NT2/D1 (cell line): ENCODE results near the gene SIK3.

Source experiments
- DNase-seq: peaks from one replicate; pipeline ENCODE4 v3.0.0-alpha.2; 2011; ENCODE audit warnings: low read depth, low spot score
- H3K27me3 ChIP-seq: 2 replicates; pipeline ENCODE4 v1.6.0; 2011; ENCODE audit warnings: mild to moderate bottlenecking; ENCODE audit not compliant: insufficient read length, insufficient read depth
- H3K36me3 ChIP-seq: 2 replicates; pipeline ENCODE4 v1.6.1; 2011; ENCODE audit warnings: mild to moderate bottlenecking, low read length, mixed read lengths; ENCODE audit not compliant: insufficient read depth, insufficient read length
- H3K4me1 ChIP-seq: 2 replicates; pipeline ENCODE4 v1.5.1; 2011; ENCODE audit not compliant: insufficient read depth, insufficient read length
- H3K4me3 ChIP-seq: 2 replicates; pipeline ENCODE4 v1.5.1; 2011; ENCODE audit warnings: low read depth; ENCODE audit not compliant: insufficient read length
- H3K9ac ChIP-seq: 2 replicates; pipeline ENCODE4 v1.6.0; 2011; ENCODE audit warnings: low read depth; ENCODE audit not compliant: insufficient read length
- H3K9me3 ChIP-seq: 2 replicates; pipeline ENCODE4 v1.5.1; 2011; ENCODE audit warnings: mild to moderate bottlenecking, low read length; ENCODE audit not compliant: insufficient read depth
- SUZ12 ChIP-seq: IDR thresholded peaks from 2 replicates; pipeline ENCODE4 v1.6.1; 2011; ENCODE audit not compliant: insufficient read length, insufficient read depth; ENCODE audit errors: extremely low read depth
- YY1 ChIP-seq: IDR thresholded peaks from 2 replicates; pipeline ENCODE4 v1.6.1; 2011; ENCODE audit not compliant: insufficient read length, insufficient read depth
- ZNF274 ChIP-seq: IDR thresholded peaks from 2 replicates; pipeline ENCODE4 v1.6.1; 2011; ENCODE audit warnings: mild to moderate bottlenecking, low read depth, low read length

The SIK3 gene

DNA sequence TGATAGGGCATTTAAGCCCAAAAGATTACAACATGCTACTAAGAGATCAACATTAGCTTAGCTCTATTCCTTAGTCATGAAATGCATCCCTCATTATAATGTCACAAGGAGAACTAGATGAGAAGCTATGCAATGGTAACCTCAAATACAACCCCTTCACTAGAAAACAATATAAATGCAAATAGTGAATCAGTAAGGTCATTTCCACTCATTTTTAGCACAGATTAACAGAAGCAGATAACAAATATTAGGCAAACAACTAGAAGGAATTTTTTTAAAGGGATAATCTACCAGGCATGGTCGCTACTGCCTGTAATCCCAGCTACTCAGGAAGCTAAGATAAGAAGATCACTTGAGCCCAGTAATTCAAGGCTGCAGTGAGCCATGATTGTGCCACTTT is 28.2 kb downstream of the SIK3 start:
- H3K27me3 ChIP-seq = no peaks in the 10 kb centered on the region
- TF ChIP-seq YY1 (no peak), SUZ12 (no peak), ZNF274 (no peak)
- no peak overlapping the region for H3K9ac ChIP-seq
- H3K9me3 ChIP-seq = no peaks in the 10 kb centered on the region
- H3K36me3 ChIP-seq = peaks cover 3% of the 10 kb centered on the region
- no peak for DNase-seq
- no peaks in the 10 kb centered on the region for H3K4me1 ChIP-seq
- no peak overlapping the region for H3K4me3 ChIP-seq

DNA sequence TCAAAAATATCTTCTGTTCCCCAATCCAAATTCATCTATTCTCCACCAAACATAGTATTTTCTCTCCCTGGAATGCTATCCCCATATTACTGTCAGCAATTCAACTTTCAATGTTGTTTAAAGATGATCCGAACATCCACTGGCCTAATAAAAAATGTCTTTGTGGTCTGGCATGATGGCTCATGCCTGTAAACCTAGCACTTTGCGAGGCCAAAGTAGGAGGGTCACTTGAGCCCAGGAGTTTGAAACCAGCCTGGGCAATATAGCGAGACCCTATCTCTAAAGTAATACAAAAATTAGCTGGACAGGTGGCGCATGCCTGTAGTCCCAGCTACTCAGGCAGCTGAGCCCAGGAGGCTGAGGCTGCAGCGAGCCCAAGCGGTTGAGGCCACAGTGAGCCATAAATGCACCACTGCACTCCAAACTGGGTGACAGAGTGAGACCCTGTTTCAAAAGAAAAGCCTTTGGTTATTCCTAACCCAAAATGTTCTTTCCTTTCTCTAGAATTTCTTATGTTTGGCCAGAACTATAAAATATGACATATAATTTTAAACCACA is 29.8 kb downstream of the SIK3 start:
- no peak for TF ChIP-seq YY1
- TF ChIP-seq ZNF274 = no peak
- TF ChIP-seq SUZ12 = no peak
- DNase-seq = no peak
- Histone ChIP-seq H3K4me1 (no peaks in the 10 kb centered on the region), H3K9ac (no peak overlapping the region), H3K4me3 (no peak overlapping the region), H3K27me3 (no peaks in the 10 kb centered on the region), H3K36me3 (peaks cover 3% of the 10 kb centered on the region), H3K9me3 (no peaks in the 10 kb centered on the region)

DNA sequence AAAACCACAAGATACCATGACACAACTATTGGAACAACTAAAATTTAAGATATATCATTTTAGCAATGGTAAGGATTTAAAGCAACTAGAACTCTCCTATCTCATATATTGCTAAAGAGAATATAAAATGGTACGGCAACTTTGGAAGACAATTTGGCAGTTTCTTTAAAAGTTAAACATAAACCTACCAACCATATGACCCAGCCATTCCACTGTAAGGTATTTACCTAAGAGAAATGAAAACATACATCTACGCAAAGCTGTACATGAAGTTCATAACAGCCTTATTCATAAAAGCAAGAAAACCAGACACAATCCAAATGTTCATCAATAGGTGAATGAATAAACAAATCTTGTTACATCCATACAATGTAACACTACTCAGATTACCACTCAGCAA is 31.3 kb downstream of the SIK3 start:
- TF ChIP-seq ZNF274 (no peak), YY1 (no peak), SUZ12 (no peak)
- Histone ChIP-seq H3K9ac (no peak overlapping the region), H3K4me3 (no peak overlapping the region), H3K36me3 (peaks cover 3% of the 10 kb centered on the region), H3K4me1 (no peaks in the 10 kb centered on the region), H3K27me3 (no peaks in the 10 kb centered on the region), H3K9me3 (no peaks in the 10 kb centered on the region)
- no peak for DNase-seq

DNA sequence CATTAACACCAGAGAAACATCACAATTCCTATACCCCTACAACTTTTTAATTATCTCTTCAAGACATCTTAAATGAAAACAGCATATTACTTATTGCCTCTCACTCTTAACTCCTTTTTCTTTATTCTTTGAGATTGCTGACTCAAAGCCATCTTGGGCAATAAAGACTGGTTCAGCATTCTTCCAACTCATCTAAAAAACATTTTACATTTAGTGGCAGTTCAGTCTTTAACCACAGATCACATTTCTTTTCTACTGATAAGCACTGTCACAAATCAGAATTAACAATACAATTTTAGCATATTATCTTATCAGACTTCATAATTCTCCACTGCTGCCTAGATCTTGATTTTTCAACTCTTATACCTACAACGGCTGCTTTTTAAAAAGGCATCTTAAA is 34.0 kb downstream of the SIK3 start:
- H3K27me3 ChIP-seq = no peaks in the 10 kb centered on the region
- H3K9ac ChIP-seq = no peak overlapping the region
- peaks cover 3% of the 10 kb centered on the region for H3K36me3 ChIP-seq
- H3K4me1 ChIP-seq = no peaks in the 10 kb centered on the region
- no peak for DNase-seq
- no peak for TF ChIP-seq SUZ12
- TF ChIP-seq YY1 = no peak
- no peak for TF ChIP-seq ZNF274
- no peak overlapping the region for H3K4me3 ChIP-seq
- no peaks in the 10 kb centered on the region for H3K9me3 ChIP-seq

DNA sequence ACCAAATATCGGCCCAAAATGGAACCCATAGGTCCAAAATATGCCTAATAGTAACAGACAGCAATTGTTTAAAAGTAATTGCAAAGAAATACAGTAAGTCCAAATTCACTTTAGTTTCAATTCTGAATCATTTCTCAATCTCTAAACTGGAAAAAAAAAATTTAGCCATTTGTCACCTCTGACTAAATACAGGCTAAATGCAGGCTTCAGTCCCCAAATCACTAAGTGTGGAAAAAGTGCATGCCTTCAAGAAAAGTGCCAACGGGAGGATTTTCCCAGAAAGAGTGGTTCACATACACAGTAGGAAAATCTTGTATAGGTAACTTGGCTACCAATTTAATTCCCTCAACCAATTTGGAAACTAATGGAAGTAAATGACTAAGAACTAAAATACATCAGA is 35.7 kb downstream of the SIK3 start:
- no peak for DNase-seq
- Histone ChIP-seq H3K36me3 (peaks cover 3% of the 10 kb centered on the region), H3K4me1 (no peaks in the 10 kb centered on the region), H3K9me3 (no peaks in the 10 kb centered on the region), H3K9ac (no peak overlapping the region), H3K27me3 (no peaks in the 10 kb centered on the region), H3K4me3 (no peak overlapping the region)
- no peak for TF ChIP-seq YY1
- no peak for TF ChIP-seq SUZ12
- no peak for TF ChIP-seq ZNF274

DNA sequence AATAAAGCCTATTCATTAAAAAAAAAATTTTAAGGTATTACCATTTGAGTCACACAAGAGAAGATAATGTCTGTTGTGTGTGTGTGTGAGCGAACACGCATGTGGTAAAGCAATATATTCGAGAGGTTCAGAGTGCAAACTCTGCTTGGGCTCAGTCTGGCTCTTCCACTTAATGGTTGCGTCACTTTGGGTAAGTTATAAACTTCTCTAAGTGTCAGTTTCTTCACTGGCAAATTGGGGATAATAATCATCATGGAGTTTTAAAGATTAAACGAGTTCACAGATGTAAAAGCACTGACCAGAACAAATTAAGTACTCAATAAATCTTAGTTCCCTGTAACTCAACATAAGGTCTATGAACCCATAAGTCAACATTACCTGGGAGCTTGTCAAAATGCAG is 37.0 kb downstream of the SIK3 start:
- no peaks in the 10 kb centered on the region for H3K9me3 ChIP-seq
- H3K9ac ChIP-seq = no peak overlapping the region
- H3K27me3 ChIP-seq = no peaks in the 10 kb centered on the region
- peaks cover 2% of the 10 kb centered on the region for H3K36me3 ChIP-seq
- TF ChIP-seq SUZ12 (no peak), YY1 (no peak)
- no peak overlapping the region for H3K4me3 ChIP-seq
- H3K4me1 ChIP-seq = no peaks in the 10 kb centered on the region
- no peak for DNase-seq

DNA sequence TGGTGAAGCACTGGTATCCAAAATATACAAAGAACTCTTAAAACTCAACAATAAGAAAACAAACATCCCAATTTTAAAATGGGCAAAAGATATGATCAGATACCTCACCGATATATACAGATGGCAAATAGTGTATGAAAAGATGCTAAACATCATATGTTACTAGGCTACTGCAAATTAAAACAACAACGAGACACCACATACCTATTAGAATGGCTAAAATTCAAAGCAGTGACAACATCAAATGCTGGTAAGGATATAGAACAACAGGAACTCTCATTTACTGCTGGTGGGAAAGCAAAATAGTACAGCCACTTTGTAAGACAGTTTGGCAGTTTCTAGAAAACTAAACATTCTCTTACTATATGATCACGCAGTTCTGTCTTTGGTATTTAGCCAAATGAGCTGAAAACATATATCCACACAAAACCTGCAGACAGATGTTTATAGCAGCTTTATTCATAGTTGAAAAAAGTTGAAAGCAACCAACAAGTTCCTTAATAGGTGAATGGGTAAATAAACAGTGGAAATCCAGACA is 38.5 kb downstream of the SIK3 start:
- no peaks in the 10 kb centered on the region for H3K4me1 ChIP-seq
- no peaks in the 10 kb centered on the region for H3K27me3 ChIP-seq
- H3K36me3 ChIP-seq = peaks cover 2% of the 10 kb centered on the region
- no peak for TF ChIP-seq ZNF274
- no peak for TF ChIP-seq YY1
- no peak for TF ChIP-seq SUZ12
- no peak overlapping the region for H3K9ac ChIP-seq
- no peak for DNase-seq
- H3K9me3 ChIP-seq = no peaks in the 10 kb centered on the region
- no peak overlapping the region for H3K4me3 ChIP-seq

DNA sequence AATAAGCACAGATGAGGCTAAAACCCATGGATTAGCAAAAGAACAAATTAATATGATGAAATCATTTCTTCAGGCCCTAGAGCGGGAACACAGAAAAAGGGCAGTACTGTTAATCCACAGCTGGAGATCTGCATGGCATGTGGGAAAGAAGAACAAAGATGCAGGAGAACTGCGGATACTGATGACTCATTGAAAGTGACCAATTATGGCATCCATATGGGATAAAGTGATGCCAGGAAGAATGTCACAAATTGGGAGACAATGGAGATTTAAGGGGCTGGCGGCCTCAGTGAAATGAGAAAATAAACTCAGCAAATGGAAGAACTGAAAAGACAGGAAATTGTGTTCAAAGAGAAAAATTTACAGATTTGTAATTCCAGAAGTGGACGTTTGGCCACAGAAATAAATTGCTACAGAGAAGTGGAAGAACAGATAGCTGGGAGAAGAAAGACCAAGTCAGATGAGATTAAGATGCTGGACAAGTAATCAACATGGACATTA is 39.4 kb downstream of the SIK3 start:
- TF ChIP-seq YY1 (no peak), ZNF274 (no peak), SUZ12 (no peak)
- Histone ChIP-seq H3K9me3 (no peaks in the 10 kb centered on the region), H3K27me3 (no peaks in the 10 kb centered on the region), H3K9ac (no peak overlapping the region), H3K36me3 (peaks cover 2% of the 10 kb centered on the region), H3K4me3 (no peak overlapping the region), H3K4me1 (no peaks in the 10 kb centered on the region)
- DNase-seq = no peak
